ENCODE measurements around the gene DIP2B. TPM values are rescaled to one million over a fixed set of nuclear protein-coding genes. Genes with fewer than 3 reads are reported as not detected.

Gene DIP2B
- total RNA-seq, 1 experiment from 2014 or later, result 26.1 TPM

DNA sequence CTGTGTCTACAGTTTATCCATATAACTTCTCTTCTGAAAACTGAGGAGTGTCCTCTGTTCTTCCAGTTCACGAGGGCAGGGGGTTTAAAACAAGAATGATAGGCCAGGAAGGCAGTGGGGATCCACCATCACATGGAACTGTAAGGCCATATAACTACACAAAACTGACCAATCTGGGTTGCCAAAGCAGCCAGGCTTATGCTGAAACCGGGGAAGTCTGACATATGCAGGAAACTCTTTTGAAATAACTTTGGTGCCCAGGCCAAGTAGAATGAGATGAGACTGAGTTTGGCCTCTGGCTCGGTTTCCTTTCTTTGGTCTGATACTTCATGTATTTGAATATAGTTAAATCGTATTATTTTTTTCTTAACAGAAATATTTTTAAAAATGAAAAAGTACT, 241.1 kb downstream of the DIP2B start:
- H3K4me1 Mint-ChIP-seq, result peaks cover 17% of the 10 kb centered on the region
- ChIA-PET POLR2A (no interaction called here), CTCF (interaction anchor here (2.3 kb wide), 1 partner anchor 12 kb away, joined by 5 read pairs; no protein-coding TSS in a partner anchor)
- no peaks in the 10 kb centered on the region for H3K9me3 Mint-ChIP-seq
- DNase-seq (ENCODE audit: low spot score), result no peak
- ATAC-seq, result no peak
- no peak overlapping the region for H3K27ac Mint-ChIP-seq
- H3K36me3 Mint-ChIP-seq, result peaks cover 28% of the 10 kb centered on the region
- no peak overlapping the region for H3K4me3 Mint-ChIP-seq
- no peaks in the 10 kb centered on the region for H3K27me3 Mint-ChIP-seq (ENCODE audit: low read depth)
- TF ChIP-seq IRF1 (CRISPR knock-in tag; IDR thresholded peaks at IDR 0.05) (no peak), TEAD1 (CRISPR knock-in tag; IDR thresholded peaks at IDR 0.05) (no peak), ZNF416 (CRISPR knock-in tag; IDR thresholded peaks at IDR 0.05) (no peak), ZNF396 (CRISPR knock-in tag; IDR thresholded peaks at IDR 0.05; ENCODE audit: borderline replicate concordance) (no peak), RELA (CRISPR knock-in tag; IDR thresholded peaks at IDR 0.05; ENCODE audit: borderline replicate concordance) (no peak), AFF4 (CRISPR knock-in tag; IDR thresholded peaks at IDR 0.05; ENCODE audit: borderline replicate concordance) (no peak), ZSCAN18 (CRISPR knock-in tag; IDR thresholded peaks at IDR 0.05) (no peak)

DNA sequence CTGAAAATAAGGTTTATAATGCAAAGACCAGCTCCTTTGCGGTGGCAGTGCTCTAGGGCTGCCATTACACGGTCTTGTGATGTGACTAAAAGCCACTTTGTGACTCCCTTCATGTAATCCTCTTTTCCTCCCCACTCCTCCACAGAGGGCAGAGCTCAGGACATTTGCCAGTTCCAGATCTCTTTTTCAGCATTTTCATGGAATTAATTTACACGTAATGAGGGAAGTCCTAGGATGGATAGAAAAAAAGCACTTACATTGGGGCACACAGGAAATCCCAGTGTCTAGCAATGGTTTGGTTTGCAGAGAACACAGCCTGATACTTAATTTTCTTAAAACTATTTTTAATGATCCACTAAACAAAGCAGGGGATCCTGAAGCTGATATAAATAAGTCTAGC, 241.6 kb downstream of the DIP2B start:
- CTCF ChIA-PET, result interaction anchor here (2.3 kb wide), 1 partner anchor 12 kb away, joined by 5 read pairs; no protein-coding TSS in a partner anchor

More for the DNA sequence above, 241.6 kb downstream of the DIP2B start:
- POLR2A ChIA-PET, result no interaction called here
- Mint-ChIP-seq H3K36me3 (peaks cover 22% of the 10 kb centered on the region), H3K27ac (no peak overlapping the region), H3K4me1 (peaks cover 17% of the 10 kb centered on the region), H3K4me3 (no peak overlapping the region), H3K27me3 (ENCODE audit: low read depth) (no peaks in the 10 kb centered on the region), H3K9me3 (no peaks in the 10 kb centered on the region)
- no peak for TF ChIP-seq CBFB (CRISPR knock-in tag; IDR thresholded peaks at IDR 0.05; ENCODE audit: low read depth)
- TF ChIP-seq E2F4 (CRISPR knock-in tag; IDR thresholded peaks at IDR 0.05; ENCODE audit: borderline replicate concordance, low read depth), result no peak
- TF ChIP-seq AFF4 (CRISPR knock-in tag; IDR thresholded peaks at IDR 0.05; ENCODE audit: borderline replicate concordance), result no peak
- no peak for TF ChIP-seq JAZF1 (CRISPR knock-in tag; IDR thresholded peaks at IDR 0.05)
- TF ChIP-seq GABPB1 (CRISPR knock-in tag; IDR thresholded peaks at IDR 0.05), result no peak
- no peak for TF ChIP-seq ETV6 (CRISPR knock-in tag; IDR thresholded peaks at IDR 0.05)
- no peak for TF ChIP-seq IRF2 (CRISPR knock-in tag; IDR thresholded peaks at IDR 0.05; ENCODE audit: borderline replicate concordance, low read depth)
- TF ChIP-seq PRRX2 (CRISPR knock-in tag; IDR thresholded peaks at IDR 0.05), result no peak
- no peak for TF ChIP-seq CREB1 (CRISPR knock-in tag; IDR thresholded peaks at IDR 0.05)
- TF ChIP-seq, protein P1, sequence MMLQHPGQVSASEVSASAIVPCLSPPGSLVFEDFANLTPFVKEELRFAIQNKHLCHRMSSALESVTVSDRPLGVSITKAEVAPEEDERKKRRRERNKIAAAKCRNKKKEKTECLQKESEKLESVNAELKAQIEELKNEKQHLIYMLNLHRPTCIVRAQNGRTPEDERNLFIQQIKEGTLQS (CRISPR knock-in tag; conservative IDR thresholded peaks at IDR 0.05), result no peak
- no peak for TF ChIP-seq SMAD4 (CRISPR knock-in tag; IDR thresholded peaks at IDR 0.05)
- DNase-seq (ENCODE audit: low spot score), result no peak
- ATAC-seq, result no peak
